Esophagus (tissue), 2 donors: ENCODE measurements around the gene KREMEN2. TPM values are rescaled to one million over a fixed set of nuclear protein-coding genes. Genes with fewer than 3 reads are reported as not detected.
"Not testable (repeated sequence)": the region's sequence is repeated elsewhere in the genome, so short reads cannot be mapped to it uniquely, and the experiment has no call there.

Experiments
- H3K27ac ChIP-seq, 2 donors: one replicate each; pipeline ENCODE4 v1.5.1; 2013; ENCODE audit warnings: low read depth in 2 of 2, mild to moderate bottlenecking in 2 of 2, inconsistent platforms in 1 of 2, low read length in 1 of 2, moderate library complexity in 1 of 2
- H3K27me3 ChIP-seq, 2 donors: one replicate each; pipeline ENCODE4 v1.6.1; 2013; ENCODE audit warnings: low read length in 2 of 2, control low read depth in 1 of 2, mild to moderate bottlenecking in 1 of 2; ENCODE audit not compliant: insufficient read depth in 2 of 2, control insufficient read depth in 1 of 2
- H3K36me3 ChIP-seq, 2 donors: one replicate each; pipeline ENCODE4 v1.6.1; 2013; ENCODE audit warnings: low read length in 1 of 2; ENCODE audit not compliant: control insufficient read depth in 2 of 2, insufficient read depth in 2 of 2
- H3K4me1 ChIP-seq, 2 donors: one replicate each; pipeline ENCODE4 v1.6.1; 2013; ENCODE audit warnings: low read length in 1 of 2; ENCODE audit not compliant: control insufficient read depth in 2 of 2, insufficient read depth in 2 of 2
- H3K4me3 ChIP-seq, 2 donors: one replicate each; pipeline ENCODE4 v1.5.1; 2013; ENCODE audit warnings: low read length in 2 of 2, mild to moderate bottlenecking in 2 of 2, low read depth in 1 of 2, moderate library complexity in 1 of 2
- H3K9me3 ChIP-seq, 2 donors: one replicate each; pipeline ENCODE4 v1.6.1; 2013; ENCODE audit warnings: mild to moderate bottlenecking in 2 of 2, low read depth in 1 of 2, low read length in 1 of 2, moderate library complexity in 1 of 2; ENCODE audit not compliant: control insufficient read depth in 2 of 2, insufficient read depth in 1 of 2
- WGBS, 2 donors: extraction: QIAGEN DNeasy Blood & Tissue Kit; methylation state at CpG; one replicate each; pipeline ENCODE4 v1.1.7; 2013; 5-methylcytosine and 5-hydroxymethylcytosine counted together
- polyA plus RNA-seq, 2 donors: library from polyadenylated mRNA; stranded (reverse); fragments of 200-250 nt; gene quantifications; one replicate each; pipeline ENCODE4 v1.2.3, GENCODE V29; 2013
- donor health status: healthy with polysubstance abuse.
- donor health status: Bipolar disorder and iron deficiency.

The KREMEN2 gene
- polyA plus RNA-seq, 2 donors, result 1.6 to 1.8 TPM

DNA sequence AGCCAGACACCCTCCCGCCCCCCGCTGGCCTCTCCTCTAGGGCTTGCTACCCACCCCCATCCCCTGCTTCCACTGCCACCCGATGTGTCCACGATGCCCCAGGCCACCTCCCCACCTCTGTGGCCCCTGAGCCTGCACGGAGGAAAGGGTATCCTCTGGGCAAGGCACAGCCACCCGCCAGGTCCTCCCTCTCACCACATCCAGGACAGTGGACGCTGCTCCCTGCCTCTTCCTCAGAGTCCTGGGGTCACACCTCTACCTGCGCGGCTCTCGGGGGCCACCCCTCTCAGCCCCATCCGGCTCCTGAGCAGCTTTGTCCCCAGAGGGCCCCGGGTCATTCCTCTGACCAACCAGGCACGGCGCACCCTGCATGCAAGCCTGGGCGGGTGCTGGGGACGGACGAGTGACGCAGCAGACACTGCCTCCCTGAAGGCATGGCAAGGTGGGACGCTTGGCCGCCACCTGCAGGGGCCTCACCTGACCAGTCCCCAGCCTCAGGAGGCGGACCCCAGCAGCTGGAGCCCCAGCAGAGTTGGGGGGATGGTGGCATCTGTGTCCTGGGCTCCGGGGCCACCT is 27.6 kb upstream of the KREMEN2 start:
- H3K4me3 ChIP-seq, result no peak overlapping the region
- no peaks in the 10 kb centered on the region for H3K4me1 ChIP-seq
- no peak overlapping the region for H3K27ac ChIP-seq
- H3K36me3 ChIP-seq, result peaks cover 16 to 42% of the 10 kb centered on the region in 2 donors
- 86 to 89% methylated on average over 13 to 22 of the region's 22 CpGs for WGBS, 2 donors
- H3K9me3 ChIP-seq, result no peaks in the 10 kb centered on the region
- H3K27me3 ChIP-seq, result no peaks in the 10 kb centered on the region

DNA sequence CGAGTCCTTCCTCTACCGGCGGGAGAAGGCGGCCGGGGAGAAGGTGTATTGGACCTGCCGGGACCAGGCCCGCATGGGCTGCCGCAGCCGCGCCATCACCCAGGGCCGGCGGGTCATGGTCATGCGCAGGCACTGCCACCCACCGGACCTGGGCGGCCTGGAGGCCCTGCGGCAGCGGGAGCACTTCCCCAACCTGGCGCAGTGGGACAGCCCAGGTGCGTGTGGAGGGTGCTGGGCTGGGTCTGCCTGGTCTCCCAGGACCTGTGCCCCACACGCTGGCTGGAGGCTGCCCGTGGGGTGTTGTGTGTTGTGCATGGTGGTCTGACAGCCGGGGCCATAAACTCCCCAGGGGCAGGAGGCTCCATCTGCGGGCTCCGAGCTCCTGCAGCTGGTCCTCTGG is 26.9 kb upstream of the KREMEN2 start:
- 94 to 97% methylated on average over 24 of the region's 24 CpGs for WGBS, 2 donors
- Histone ChIP-seq H3K27me3 (no peaks in the 10 kb centered on the region), H3K9me3 (no peaks in the 10 kb centered on the region), H3K4me1 (no peaks in the 10 kb centered on the region), H3K36me3 (peaks cover 16 to 42% of the 10 kb centered on the region in 2 donors), H3K4me3 (no peak overlapping the region), H3K27ac (no peak overlapping the region)

- H3K27ac ChIP-seq, result no peak overlapping the region
- H3K27me3 ChIP-seq, result no peaks in the 10 kb centered on the region
- no peaks in the 10 kb centered on the region for H3K9me3 ChIP-seq
- H3K36me3 ChIP-seq, result peaks cover 16 to 42% of the 10 kb centered on the region in 2 donors
- WGBS, 2 donors, result 93 to 95% methylated on average over 12 of the region's 12 CpGs
- no peaks in the 10 kb centered on the region for H3K4me1 ChIP-seq
- H3K4me3 ChIP-seq, result no peak overlapping the region
Observed at GRCh38 chr16:2938206-2938605, 25.9 kb upstream of the KREMEN2 start.

GRCh38 chr16:2939968-2940367 is 24.1 kb upstream of the KREMEN2 start:
- WGBS, 2 donors, result 58 to 62% methylated on average over 2 of the region's 2 CpGs
- Histone ChIP-seq H3K4me1 (no peaks in the 10 kb centered on the region), H3K27ac (no peak overlapping the region), H3K36me3 (peaks cover 10 to 37% of the 10 kb centered on the region in 2 donors), H3K9me3 (no peaks in the 10 kb centered on the region), H3K27me3 (no peaks in the 10 kb centered on the region), H3K4me3 (no peak overlapping the region)

GRCh38 chr16:2942045-2942444 is 22.0 kb upstream of the KREMEN2 start:
- H3K4me1 ChIP-seq, result no peaks in the 10 kb centered on the region
- 74 to 76% methylated on average over 4 of the region's 4 CpGs for WGBS, 2 donors
- no peak overlapping the region for H3K4me3 ChIP-seq
- peaks cover 10 to 22% of the 10 kb centered on the region in 2 donors for H3K36me3 ChIP-seq
- H3K9me3 ChIP-seq, result no peaks in the 10 kb centered on the region
- no peaks in the 10 kb centered on the region for H3K27me3 ChIP-seq
- no peak overlapping the region for H3K27ac ChIP-seq

DNA sequence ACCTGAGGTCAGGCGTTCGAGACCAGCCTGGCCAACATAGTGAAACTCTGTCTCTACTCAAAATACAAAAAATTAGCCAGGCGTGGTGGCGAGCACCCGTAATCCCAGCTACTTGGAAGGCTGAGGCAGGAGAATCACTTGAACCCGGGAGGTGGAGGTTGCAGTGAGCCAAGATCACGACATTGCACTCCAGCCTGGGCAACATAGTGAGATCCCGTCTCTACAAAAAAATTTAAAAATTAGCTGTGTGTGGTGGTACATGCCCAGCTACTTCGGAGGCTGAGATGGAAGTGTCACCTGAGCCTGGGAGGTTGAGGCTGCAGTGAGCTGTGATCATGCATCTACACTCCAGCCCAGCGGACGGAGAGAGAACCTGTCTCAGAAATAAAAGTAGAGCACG is 20.4 kb upstream of the KREMEN2 start:
- H3K36me3 ChIP-seq, result peaks cover 7 to 10% of the 10 kb centered on the region in 2 donors
- H3K4me1 ChIP-seq, H3K9me3 ChIP-seq, H3K27me3 ChIP-seq, H3K4me3 ChIP-seq, H3K27ac ChIP-seq: not testable (repeated sequence)
- WGBS, 2 donors, result 87% methylated on average over 12 of the region's 12 CpGs

- no peaks in the 10 kb centered on the region for H3K4me1 ChIP-seq
- no peaks in the 10 kb centered on the region for H3K27me3 ChIP-seq
- H3K4me3 ChIP-seq, result no peak overlapping the region
- no peaks in the 10 kb centered on the region for H3K9me3 ChIP-seq
- H3K36me3 ChIP-seq, result peaks cover 0 to 15% of the 10 kb centered on the region in 2 donors
- no peak overlapping the region for H3K27ac ChIP-seq
- WGBS, 2 donors, result 96 to 99% methylated on average over 4 of the region's 4 CpGs
Observed at GRCh38 chr16:2946649-2947048, 17.4 kb upstream of the KREMEN2 start.

DNA sequence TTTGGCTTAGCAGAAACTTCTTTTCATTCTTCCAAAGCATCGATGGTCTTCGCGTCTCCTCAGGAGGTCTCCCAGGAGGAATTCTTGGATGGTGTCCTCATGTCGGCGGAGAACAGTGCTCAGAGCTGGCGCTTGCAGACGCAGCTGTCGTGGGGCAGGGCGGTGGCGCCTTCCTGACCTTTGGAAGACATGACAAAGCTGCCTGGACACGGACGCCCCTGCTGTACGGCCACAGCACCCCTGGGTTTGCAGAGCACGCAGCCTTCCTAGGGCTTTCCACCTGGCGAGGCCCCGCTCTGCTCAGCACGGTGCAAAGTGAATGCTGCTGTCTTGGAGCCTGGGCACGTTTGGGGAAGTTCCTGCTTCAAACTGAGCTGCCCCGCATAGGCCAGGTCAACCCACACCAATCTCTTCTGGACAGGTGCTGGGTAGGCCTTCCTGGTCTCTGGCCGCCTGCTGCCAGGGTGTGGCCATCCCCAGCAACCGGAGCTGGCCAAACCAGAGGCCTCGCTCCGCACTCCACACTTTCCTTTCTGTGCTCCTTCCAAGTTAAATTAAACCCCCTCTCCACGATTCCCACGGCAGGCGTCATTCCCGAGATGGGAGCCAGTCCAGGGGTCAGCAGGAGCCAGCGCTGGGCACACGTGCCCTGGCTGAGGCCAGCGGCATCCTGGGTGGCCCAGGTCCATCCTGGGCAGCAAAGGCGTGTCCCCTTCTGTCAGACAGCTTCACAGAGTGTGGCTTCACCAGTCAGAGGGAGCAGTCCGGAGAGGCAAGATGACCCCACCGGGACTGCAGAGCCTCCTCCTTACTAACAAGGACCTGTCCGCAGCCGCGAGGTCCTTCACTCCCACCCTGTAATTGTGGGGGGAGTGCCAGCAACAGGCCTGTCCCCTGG is 15.0 kb upstream of the KREMEN2 start:
- no peaks in the 10 kb centered on the region for H3K27me3 ChIP-seq
- no peak overlapping the region for H3K4me3 ChIP-seq
- H3K27ac ChIP-seq, result no peak overlapping the region
- H3K9me3 ChIP-seq, result no peaks in the 10 kb centered on the region
- WGBS, 2 donors, result 86 to 88% methylated on average over 36 of the region's 36 CpGs
- H3K36me3 ChIP-seq, result peaks cover 0 to 7% of the 10 kb centered on the region in 2 donors
- H3K4me1 ChIP-seq, result peaks cover 0 to 3% of the 10 kb centered on the region in 2 donors

- Histone ChIP-seq H3K4me3 (no peak overlapping the region), H3K4me1 (peaks cover 0 to 3% of the 10 kb centered on the region in 2 donors), H3K27me3 (no peaks in the 10 kb centered on the region), H3K9me3 (no peaks in the 10 kb centered on the region), H3K27ac (no peak overlapping the region), H3K36me3 (peaks cover 0 to 7% of the 10 kb centered on the region in 2 donors)
- 88 to 90% methylated on average over 19 of the region's 19 CpGs for WGBS, 2 donors
Observed at GRCh38 chr16:2949705-2950352, 14.2 kb upstream of the KREMEN2 start.
